Dendritic cell treated with granulocyte-macrophage colony-stimulating factor and Interleukin-4, amounts not matched to agents 40 ng/mL and 50 ng/mL, for 4 days (primary cell): ENCODE data around the gene KLHL26.

Experiments used
- H3K27ac Mint-ChIP-seq: one replicate; pipeline ENCODE4 v1.8.0; 2022; ENCODE audit warnings: mild to moderate bottlenecking, mixed read lengths
- H3K27me3 Mint-ChIP-seq: one replicate; pipeline ENCODE4 v1.8.0; 2022; ENCODE audit warnings: mild to moderate bottlenecking, mixed read lengths
- H3K36me3 Mint-ChIP-seq: one replicate; pipeline ENCODE4 v1.8.0; 2022; ENCODE audit warnings: low read depth, mixed read lengths
- H3K4me1 Mint-ChIP-seq: one replicate; pipeline ENCODE4 v1.8.0; 2022; ENCODE audit warnings: low read depth, mixed read lengths
- H3K4me3 Mint-ChIP-seq: one replicate; pipeline ENCODE4 v1.8.0; 2022; ENCODE audit warnings: mild to moderate bottlenecking, moderate library complexity, mixed read lengths
- H3K9me3 Mint-ChIP-seq: one replicate; pipeline ENCODE4 v1.8.0; 2022; ENCODE audit warnings: mixed read lengths
- intact Hi-C: fragments of 100-400 bp; cut with micrococcal nuclease; formaldehyde crosslinking; loops from one replicate; pipeline ENCODE4 v1.15.0; 2022

KLHL26 gene

DNA sequence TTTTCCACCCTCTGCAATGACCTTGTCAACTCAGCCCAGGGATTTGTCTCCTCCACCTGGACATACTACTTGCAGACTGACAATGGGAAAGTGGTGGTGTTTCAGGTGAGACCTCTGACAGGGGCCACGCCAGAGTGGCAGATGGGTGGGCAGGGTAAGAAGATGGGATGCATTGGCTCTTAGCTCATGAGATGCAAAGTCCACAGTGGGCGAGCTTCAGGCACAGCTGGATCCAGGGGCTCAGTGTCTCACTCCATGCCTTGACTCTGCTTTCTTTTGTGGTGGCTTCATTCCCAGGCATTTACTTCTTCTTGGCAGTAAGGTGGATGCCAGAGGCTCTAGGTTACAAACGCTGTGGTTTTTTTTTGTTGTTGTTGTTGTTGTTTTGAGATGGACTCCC is 20.8 kb upstream of the KLHL26 start:
- Mint-ChIP-seq H3K9me3 (no peaks in the 10 kb centered on the region), H3K27me3 (peaks cover 84% of the 10 kb centered on the region), H3K36me3 (no peaks in the 10 kb centered on the region), H3K4me3 (no peak overlapping the region), H3K4me1 (peaks cover 19% of the 10 kb centered on the region), H3K27ac (no peak overlapping the region)
- intact Hi-C loops: no loop called here

DNA sequence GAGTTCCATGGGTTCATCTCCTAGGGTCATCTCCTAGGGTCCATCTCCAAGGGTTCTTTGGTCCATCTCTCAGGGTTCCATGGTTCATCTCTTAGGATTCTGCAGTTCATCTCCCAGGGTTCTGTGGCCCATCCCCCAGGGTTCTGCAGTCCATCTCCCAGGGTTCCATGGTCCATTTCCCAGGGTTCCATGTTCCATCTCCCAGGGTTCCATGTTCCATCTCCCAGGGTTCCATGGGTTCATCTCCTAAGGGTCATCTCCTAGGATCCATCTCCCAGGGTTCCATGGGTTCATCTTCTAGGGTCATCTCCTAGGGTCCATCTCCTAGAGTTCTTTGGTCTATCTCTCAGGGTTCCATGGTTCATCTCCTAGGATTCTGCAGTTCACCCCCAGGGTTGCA is 19.3 kb upstream of the KLHL26 start:
- Mint-ChIP-seq H3K27ac (no peak overlapping the region), H3K4me1 (peaks cover 9% of the 10 kb centered on the region), H3K36me3 (no peaks in the 10 kb centered on the region), H3K27me3 (peaks cover 76% of the 10 kb centered on the region), H3K4me3 (no peak overlapping the region), H3K9me3 (no peaks in the 10 kb centered on the region)
- intact Hi-C loops: no loop called here

DNA sequence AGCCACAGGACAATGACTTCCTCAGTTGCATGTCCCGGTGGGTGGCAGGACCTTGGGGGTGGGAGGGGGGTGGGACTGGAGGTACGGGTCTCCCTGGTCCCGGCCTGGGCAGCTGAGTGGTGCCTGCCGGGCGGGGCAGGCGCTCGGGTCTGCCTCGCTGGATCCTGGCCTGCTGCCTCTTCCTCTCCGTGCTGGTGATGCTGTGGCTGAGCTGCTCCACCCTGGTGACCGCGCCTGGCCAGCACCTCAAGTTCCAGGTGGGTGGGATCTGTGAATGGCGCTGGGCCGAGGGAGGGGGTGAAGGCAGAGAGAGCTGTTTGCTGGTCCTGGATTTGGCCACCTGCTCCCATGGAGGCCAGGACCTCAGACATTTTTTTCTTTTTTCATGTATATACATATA is 18.6 kb upstream of the KLHL26 start:
- Mint-ChIP-seq H3K9me3 (no peaks in the 10 kb centered on the region), H3K4me3 (no peak overlapping the region), H3K27me3 (peaks cover 77% of the 10 kb centered on the region), H3K4me1 (peaks cover 5% of the 10 kb centered on the region), H3K27ac (no peak overlapping the region), H3K36me3 (no peaks in the 10 kb centered on the region)
- intact Hi-C loops: no loop called here

DNA sequence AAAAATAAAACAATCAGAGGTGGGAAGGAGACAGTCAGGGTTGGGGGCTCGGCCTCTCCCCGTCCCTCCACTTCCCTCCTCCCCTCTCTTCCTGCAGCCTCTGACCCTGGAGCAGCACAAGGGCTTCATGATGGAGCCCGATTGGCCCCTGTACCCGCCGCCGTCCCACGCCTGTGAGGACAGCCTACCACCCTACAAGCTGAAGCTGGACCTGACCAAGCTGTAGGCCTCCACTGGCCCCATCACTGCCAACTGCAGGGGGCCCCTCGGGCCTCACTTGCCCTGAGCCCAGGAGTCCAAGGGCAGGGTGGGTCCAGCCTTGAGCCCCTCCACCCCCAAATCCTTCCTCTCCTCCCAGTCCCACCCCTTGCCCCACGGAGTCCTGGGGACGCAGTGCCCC is 16.5 kb upstream of the KLHL26 start:
- Mint-ChIP-seq H3K9me3 (no peaks in the 10 kb centered on the region), H3K4me1 (no peaks in the 10 kb centered on the region), H3K4me3 (no peak overlapping the region), H3K27me3 (peaks cover 61% of the 10 kb centered on the region), H3K27ac (no peak overlapping the region), H3K36me3 (no peaks in the 10 kb centered on the region)
- intact Hi-C loops: no loop called here

DNA sequence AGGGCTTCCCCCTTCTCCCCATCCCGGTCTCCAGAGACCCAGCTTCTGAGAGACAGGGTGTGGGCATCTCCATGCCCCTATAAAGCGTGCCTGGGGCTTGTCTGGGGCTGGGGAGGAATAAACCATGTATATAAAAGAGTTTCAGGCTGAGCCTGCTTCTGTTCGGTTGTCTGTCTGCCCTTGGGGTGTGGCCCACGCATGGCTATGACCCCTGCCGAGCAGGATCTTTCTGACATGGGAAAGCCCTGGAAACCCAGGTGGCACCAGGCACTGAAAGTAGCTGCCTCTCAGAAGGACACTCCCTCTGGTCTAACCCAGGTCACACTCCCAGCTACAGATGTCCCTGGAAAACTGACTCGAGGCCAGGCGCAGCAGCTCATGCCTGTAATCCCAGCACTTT is 15.9 kb upstream of the KLHL26 start:
- Mint-ChIP-seq H3K4me1 (no peaks in the 10 kb centered on the region), H3K27ac (no peak overlapping the region), H3K27me3 (peaks cover 61% of the 10 kb centered on the region), H3K36me3 (no peaks in the 10 kb centered on the region), H3K9me3 (no peaks in the 10 kb centered on the region), H3K4me3 (no peak overlapping the region)
- intact Hi-C loops: no loop called here

DNA sequence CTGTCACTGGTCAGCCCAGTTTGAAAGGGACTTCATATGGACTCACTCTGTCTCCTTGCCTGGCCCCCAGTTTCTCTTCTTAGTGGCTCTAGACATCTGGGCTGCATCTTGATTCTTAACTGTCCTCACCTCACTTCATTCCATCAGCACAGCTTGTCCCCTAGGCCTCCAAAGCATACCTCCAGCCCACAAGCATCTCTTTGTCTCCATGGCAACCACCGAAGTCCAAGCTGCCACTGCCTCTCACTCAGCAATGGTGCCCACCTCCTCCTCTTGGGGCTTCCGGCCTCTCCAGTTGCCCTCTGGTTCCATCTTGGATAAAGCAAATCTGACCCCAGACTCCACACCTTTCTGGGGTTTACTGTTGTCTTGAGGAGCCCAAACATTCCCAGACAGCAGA is 9.9 kb upstream of the KLHL26 start:
- Mint-ChIP-seq H3K27me3 (peaks cover 54% of the 10 kb centered on the region), H3K9me3 (no peaks in the 10 kb centered on the region), H3K4me3 (no peak overlapping the region), H3K4me1 (no peaks in the 10 kb centered on the region), H3K36me3 (no peaks in the 10 kb centered on the region), H3K27ac (no peak overlapping the region)
- intact Hi-C loops: no loop called here

DNA sequence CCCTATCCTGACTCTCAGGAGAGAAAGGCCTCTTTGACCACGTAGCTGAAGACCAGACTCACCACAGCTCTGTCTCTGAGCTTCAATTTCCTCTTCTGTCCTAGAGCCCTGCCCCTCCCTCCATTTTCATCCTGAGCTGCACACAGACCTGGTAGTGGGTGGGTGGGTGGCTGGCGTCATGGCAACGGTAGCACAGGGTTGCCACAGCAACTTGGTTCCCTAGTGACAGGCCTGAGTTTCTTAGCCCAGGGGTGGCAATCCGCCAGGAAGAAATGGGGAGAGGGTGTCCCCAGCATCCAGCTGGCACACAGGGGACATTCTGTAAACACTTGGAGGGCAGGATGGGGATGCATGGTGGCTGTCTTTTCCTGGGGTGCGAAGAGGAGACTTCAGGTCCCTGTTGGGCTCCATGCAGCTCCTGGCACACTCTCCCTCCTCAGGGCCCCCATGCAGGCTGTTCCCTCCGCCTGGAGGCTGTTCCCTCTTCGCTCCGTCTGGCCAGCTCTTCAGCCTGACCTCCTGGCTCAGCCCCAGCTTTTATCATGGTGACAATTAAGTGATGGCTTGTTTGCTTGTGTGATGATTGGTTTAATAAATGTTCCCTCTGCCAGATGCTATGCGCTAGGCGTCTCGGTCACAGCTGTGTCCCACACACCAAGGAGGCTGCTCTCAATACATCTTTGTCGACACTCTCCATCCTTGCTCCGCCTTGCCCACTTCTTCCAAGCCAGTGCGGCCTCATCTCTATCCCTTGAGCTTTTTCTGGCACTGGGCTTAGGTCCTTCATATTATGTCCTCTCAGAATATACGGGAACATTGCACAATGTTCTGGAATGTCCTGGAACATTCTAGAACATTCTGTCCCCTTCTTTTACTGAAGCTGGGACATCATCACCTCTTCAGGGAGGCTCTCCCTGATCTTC is 7.4 kb upstream of the KLHL26 start:
- Mint-ChIP-seq H3K4me1 (peaks cover under 1% of the 10 kb centered on the region), H3K27me3 (peaks cover 53% of the 10 kb centered on the region), H3K9me3 (no peaks in the 10 kb centered on the region), H3K27ac (no peak overlapping the region), H3K4me3 (no peak overlapping the region), H3K36me3 (no peaks in the 10 kb centered on the region)
- intact Hi-C loops: no loop called here

DNA sequence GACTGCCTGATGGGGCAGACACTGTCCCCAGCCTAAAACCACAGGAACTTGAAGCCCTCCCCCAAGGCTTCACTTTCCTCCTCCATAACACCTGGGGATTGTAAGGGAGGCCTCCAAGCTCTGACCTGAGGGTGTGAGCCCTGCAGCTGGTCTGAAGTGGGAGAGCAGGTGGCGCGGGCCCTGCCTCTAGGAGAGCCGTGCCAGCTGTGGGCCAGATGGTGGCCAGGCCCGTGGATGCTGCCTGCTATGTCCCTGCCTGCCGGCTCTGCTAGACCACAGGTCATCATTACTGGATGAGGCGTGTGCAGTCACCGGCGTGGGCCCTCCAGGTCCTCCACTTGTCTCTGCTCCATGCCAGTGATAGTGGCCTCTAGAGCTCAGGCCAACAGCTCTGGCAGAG is 3.5 kb upstream of the KLHL26 start:
- intact Hi-C loops: no loop called here
- no peak overlapping the region for H3K27ac Mint-ChIP-seq
- H3K27me3 Mint-ChIP-seq: peaks cover 40% of the 10 kb centered on the region
- peaks cover 32% of the 10 kb centered on the region for H3K4me1 Mint-ChIP-seq
- H3K9me3 Mint-ChIP-seq: no peaks in the 10 kb centered on the region
- H3K36me3 Mint-ChIP-seq: no peaks in the 10 kb centered on the region
- H3K4me3 Mint-ChIP-seq: no peak overlapping the region

DNA sequence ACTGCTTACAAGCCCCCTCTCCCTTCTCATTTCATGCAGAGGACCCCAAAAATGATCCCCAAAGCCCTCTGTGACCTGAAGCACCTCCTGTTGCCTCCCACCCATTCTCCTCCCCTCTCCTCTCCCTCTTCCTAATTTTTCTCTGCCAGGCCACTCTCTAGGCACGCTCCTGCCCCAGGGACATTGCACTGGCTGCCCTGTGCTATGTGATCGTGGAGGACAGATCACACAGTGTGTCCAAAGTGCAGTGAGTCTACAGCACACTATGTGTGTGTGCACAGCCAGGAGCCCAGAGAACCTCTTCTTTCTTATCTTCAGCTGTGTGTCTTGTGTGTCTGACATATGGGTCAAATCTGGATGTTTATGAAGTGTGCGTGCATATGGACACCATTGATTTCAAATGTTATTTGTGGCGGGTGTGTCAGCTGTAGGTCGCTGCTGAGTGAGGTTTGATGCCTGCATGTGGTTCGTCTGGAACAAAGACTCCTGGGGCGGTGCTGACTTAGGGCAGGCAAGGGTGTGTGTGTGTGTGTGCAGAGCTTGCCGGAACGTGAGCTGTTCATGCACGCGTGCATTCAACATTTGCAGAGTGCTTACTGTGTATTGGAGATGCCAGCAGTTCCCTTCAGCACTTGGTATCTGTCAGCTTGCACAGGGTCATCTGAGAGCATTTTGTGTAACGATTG is 2.1 kb upstream of the KLHL26 start:
- no peak overlapping the region for H3K4me3 Mint-ChIP-seq
- peaks cover 37% of the 10 kb centered on the region for H3K4me1 Mint-ChIP-seq
- intact Hi-C loops: no loop called here
- peaks cover 28% of the 10 kb centered on the region for H3K27me3 Mint-ChIP-seq
- no peak overlapping the region for H3K27ac Mint-ChIP-seq
- H3K9me3 Mint-ChIP-seq: no peaks in the 10 kb centered on the region
- peaks cover 3% of the 10 kb centered on the region for H3K36me3 Mint-ChIP-seq

DNA sequence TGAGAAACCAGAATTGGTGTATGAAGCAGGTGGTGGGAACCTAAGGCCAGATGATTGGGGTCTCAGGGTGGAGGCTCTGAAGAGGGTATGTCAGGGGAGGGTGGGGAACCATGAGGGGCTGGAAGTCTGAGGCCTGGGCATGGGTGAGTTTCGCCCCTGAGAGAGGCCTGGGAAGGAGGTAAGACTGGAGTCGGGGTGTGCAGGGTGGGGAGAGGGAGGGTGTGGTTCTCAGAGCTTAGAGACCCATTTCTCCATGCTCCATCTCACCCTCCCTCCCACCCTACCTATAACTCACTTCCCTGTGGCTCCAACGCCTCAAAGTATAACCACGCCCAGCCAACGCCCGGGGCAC is 1.0 kb upstream of the KLHL26 start:
- no peaks in the 10 kb centered on the region for H3K9me3 Mint-ChIP-seq
- H3K4me1 Mint-ChIP-seq: peaks cover 40% of the 10 kb centered on the region
- intact Hi-C loops: loop anchor here (1.0 to 2.0 kb wide), 2 partner anchors 47 to 114 kb away; partner anchors contain the start of genes CRTC1 and ELL
- H3K27ac Mint-ChIP-seq: peak overlapping the region; percentile 88
- H3K27me3 Mint-ChIP-seq: peaks cover 24% of the 10 kb centered on the region
- H3K36me3 Mint-ChIP-seq: peaks cover 5% of the 10 kb centered on the region
- peak overlapping the region; percentile 87 for H3K4me3 Mint-ChIP-seq

DNA sequence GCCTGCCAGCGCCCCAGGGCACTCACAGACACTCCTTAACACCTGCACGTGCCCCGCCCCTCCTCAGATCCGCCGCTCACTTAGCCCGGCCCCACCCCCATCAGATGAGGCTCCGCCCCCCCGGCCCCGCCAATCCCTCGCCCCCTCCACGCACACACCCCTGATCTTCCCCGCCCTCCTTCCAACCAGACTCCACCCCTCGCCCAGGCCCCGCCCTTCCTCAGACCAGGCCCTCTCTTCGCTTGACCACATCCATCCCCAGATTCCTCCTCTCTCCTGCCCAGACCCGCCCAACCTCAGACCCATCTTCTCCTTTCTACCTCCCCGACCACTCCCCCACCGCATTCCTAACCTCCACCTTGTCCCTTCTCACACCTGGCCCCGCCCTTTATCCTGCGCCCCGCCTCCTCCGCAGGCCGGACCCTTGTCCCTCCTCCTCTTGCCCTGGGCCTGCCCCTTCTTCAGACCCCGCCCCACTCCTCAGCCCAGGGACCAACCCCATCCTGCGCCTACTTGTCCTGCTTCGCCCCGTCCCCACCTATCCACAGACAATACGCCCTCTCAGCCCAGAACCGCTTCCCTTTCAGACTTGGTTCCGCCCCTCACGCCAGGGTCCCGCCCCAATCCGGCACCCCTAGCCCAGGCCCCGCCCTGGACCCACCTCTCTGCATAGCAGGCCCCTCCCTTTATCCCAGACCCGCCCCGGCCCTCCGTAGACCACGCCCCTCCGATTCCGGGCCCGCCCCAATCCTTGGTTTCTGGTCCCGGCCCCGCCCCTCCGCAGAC is 452 bp upstream of the KLHL26 start:
- Mint-ChIP-seq H3K36me3 (peaks cover 5% of the 10 kb centered on the region), H3K4me1 (peaks cover 40% of the 10 kb centered on the region), H3K9me3 (no peaks in the 10 kb centered on the region), H3K4me3 (peak overlapping the region; percentile 87), H3K27ac (peak overlapping the region; percentile 88), H3K27me3 (peaks cover 24% of the 10 kb centered on the region)
- intact Hi-C loops: loop anchor here (1.0 to 2.0 kb wide), 2 partner anchors 46 to 114 kb away; partner anchors contain the start of genes CRTC1 and ELL

DNA sequence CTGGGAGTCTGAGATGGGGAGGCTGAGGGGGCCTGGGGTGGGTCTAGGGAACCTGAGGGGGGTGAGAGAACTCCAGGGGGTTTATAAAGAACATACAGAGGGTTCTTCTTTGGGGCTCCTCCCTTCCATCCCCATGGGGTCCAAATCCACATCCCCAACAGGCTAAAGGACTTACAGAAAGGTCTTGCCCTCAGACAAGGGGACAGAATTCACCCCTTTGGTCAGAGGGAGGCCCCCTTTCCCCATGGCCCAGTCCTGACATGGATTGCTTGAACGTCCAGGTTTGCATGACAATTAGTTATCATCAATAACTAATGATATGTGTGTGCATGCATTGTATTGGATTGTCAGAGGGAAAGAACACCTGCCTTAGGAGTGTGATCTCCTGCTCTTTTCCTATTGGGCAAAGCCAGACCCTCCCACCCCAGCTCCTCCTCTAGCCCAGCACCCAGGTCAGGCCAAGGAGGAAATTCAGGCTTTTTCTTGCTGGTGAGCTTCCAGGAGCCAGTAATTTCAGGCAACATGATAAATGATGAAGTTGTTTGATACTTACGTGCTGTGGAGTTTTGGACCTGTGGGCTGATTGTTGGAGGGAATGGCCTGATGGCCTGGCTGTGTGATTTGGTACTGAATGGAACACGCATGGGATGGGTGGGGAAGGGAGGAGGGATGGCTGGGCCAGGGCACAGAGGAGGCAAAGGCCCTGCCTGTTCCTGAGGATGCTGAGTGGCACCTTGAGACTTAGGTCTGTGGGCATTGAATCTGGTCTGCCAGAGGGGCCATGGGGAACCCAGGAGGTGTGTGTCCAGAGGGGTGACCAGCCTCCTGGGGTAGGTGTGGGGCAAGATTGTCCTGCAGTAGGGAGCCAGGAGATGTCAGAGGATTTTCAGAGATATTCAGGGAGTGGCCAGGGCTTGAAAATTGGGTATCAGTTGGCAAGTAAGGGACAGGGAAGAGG is 1.1 kb downstream of the KLHL26 start:
- H3K4me1 Mint-ChIP-seq: peaks cover 40% of the 10 kb centered on the region
- intact Hi-C loops: loop anchor here (2.0 kb wide), 1 partner anchor 45 kb away; the partner anchor contains the start of gene CRTC1
- no peaks in the 10 kb centered on the region for H3K9me3 Mint-ChIP-seq

DNA sequence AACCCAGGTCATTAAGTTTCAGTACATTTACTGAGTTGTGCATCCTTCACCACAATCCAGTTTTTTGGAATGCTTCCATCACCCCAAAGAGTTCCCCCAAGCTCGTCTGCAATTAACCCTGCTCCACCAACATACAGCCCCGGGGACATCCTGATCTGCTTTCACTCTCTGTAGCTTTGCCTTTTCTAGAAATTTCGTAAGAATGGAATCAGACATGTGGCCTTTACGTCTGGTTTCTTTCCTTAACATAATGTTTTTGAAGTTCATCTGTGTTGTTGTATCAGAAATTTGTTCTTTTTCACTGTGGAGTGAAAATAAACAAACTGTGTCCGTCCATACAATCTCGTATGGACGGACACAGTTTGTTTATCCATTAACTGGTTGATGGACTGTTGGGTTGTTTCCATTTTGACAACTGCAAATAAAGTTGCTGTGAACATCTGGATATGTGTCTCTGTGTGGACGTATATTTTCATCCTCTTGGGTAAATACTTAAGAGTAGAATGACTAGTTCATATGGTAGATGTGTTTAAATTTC is 2.9 kb downstream of the KLHL26 start:
- no peak overlapping the region for H3K4me3 Mint-ChIP-seq
- peaks cover 7% of the 10 kb centered on the region for H3K27me3 Mint-ChIP-seq
- H3K27ac Mint-ChIP-seq: no peak overlapping the region
- H3K4me1 Mint-ChIP-seq: peaks cover 46% of the 10 kb centered on the region
- H3K9me3 Mint-ChIP-seq: no peaks in the 10 kb centered on the region
- intact Hi-C loops: no loop called here
- H3K36me3 Mint-ChIP-seq: peaks cover 5% of the 10 kb centered on the region

More for the DNA sequence above, 1.1 kb downstream of the KLHL26 start:
- Mint-ChIP-seq H3K27ac (peak overlapping the region; percentile 88), H3K36me3 (peaks cover 5% of the 10 kb centered on the region), H3K4me3 (peak overlapping the region; percentile 87), H3K27me3 (peaks cover 24% of the 10 kb centered on the region)
